PC-3 (cell line): ENCODE results near the gene CHTF8.

Experiments
- EZH2 ChIP-seq: fragments of 300-600 bp; sonication (generic); IDR thresholded peaks from one replicate; pipeline ENCODE4 v1.6.1; 2017; ENCODE audit warnings: antibody characterized with exemption, mild to moderate bottlenecking, low read length; ENCODE audit not compliant: unreplicated experiment
- EZH2phosphoT487 ChIP-seq: fragments of 300-600 bp; sonication (generic); IDR thresholded peaks from 2 replicates; pipeline ENCODE4 v1.6.1; 2018; ENCODE audit warnings: mild to moderate bottlenecking, antibody characterized with exemption, low read length, borderline replicate concordance
- TF ChIP-seq, protein P1 (sequence below): fragments of 300-600 bp; sonication (generic); conservative IDR thresholded peaks from 2 replicates; pipeline ENCODE4 v1.5.1; 2017; ENCODE audit warnings: antibody characterized with exemption, low read depth, mild to moderate bottlenecking, low read length

DNA sequence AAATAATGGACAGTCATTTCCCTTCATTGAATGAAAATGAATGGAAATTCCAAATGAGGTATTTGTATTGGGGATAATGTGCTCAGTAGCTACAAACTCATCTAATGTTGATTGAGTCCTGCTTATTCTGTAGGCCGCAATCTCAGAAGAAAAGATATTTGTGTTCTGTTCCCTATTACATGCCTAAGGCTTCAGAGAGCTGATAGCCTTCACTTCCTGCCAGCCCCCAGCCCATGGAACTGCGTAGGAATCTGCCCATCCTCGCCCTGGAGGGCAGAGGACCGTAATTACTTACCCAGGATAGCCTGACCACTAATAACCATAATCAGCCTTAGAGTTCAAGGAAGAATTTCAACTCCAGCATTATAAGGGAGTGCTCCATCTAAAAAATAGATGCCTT is 36.7 kb upstream of the CHTF8 start:
- TF ChIP-seq, protein P1, sequence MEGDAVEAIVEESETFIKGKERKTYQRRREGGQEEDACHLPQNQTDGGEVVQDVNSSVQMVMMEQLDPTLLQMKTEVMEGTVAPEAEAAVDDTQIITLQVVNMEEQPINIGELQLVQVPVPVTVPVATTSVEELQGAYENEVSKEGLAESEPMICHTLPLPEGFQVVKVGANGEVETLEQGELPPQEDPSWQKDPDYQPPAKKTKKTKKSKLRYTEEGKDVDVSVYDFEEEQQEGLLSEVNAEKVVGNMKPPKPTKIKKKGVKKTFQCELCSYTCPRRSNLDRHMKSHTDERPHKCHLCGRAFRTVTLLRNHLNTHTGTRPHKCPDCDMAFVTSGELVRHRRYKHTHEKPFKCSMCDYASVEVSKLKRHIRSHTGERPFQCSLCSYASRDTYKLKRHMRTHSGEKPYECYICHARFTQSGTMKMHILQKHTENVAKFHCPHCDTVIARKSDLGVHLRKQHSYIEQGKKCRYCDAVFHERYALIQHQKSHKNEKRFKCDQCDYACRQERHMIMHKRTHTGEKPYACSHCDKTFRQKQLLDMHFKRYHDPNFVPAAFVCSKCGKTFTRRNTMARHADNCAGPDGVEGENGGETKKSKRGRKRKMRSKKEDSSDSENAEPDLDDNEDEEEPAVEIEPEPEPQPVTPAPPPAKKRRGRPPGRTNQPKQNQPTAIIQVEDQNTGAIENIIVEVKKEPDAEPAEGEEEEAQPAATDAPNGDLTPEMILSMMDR, result no peak
- TF ChIP-seq EZH2 (no peak), EZH2phosphoT487 (no peak)
